OCI-LY1 (cell line): ENCODE results near the gene FA2H.

Experiments used
- EZH2 ChIP-seq: fragments of 200-600 bp; sonication (generic), shearing (Covaris generic); IDR thresholded peaks from 2 replicates; pipeline ENCODE4 v1.8.0; 2017; ENCODE audit warnings: borderline replicate concordance, mixed run types, mild to moderate bottlenecking, antibody characterized with exemption, low read length, moderate library complexity, mixed read lengths
- TF ChIP-seq, protein P1 (sequence below): fragments of 200-600 bp; sonication (generic), shearing (Covaris generic); IDR thresholded peaks from 2 replicates; pipeline ENCODE4 v1.5.1; 2017; ENCODE audit warnings: mild to moderate bottlenecking, antibody characterized with exemption, low read length, moderate library complexity, mixed read lengths

DNA sequence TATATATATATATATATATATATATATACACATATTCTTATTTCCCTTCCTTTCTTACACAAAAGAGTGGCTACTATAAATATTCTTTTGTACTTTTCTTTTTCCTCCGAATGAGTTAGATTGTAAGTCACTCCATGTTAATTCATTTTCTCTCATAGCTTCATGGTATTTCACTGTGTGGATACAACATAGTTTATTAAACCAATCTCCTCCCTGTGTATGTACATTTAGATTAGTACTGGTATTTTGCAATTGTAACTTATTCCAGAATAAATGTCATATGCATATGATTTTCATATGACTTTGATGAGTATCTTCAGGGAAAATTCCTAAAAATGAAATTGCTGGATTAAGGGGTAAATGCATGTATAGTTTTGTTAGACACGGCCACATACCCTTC, 20.0 kb upstream of the FA2H start:
- TF ChIP-seq, protein P1, sequence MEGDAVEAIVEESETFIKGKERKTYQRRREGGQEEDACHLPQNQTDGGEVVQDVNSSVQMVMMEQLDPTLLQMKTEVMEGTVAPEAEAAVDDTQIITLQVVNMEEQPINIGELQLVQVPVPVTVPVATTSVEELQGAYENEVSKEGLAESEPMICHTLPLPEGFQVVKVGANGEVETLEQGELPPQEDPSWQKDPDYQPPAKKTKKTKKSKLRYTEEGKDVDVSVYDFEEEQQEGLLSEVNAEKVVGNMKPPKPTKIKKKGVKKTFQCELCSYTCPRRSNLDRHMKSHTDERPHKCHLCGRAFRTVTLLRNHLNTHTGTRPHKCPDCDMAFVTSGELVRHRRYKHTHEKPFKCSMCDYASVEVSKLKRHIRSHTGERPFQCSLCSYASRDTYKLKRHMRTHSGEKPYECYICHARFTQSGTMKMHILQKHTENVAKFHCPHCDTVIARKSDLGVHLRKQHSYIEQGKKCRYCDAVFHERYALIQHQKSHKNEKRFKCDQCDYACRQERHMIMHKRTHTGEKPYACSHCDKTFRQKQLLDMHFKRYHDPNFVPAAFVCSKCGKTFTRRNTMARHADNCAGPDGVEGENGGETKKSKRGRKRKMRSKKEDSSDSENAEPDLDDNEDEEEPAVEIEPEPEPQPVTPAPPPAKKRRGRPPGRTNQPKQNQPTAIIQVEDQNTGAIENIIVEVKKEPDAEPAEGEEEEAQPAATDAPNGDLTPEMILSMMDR = no peak
- TF ChIP-seq EZH2 = no peak
